Skeletal muscle cell (primary cell): ENCODE results near the gene PRRT3.
A peak's percentile ranks its signal among the peaks of the same experiment; 100 is the strongest.

Experiments
- DNase-seq: peaks from one replicate; pipeline ENCODE4 v3.0.0-alpha.2; 2010; ENCODE audit warnings: low read depth
- H3K4me3 ChIP-seq: 2 replicates; pipeline ENCODE4 v1.5.1; 2011; ENCODE audit warnings: low read depth, mild to moderate bottlenecking, control low read depth, low read length, moderate library complexity

PRRT3 gene

GRCh38 chr3:9951962-9952805 is at the start of gene PRRT3:
Gene PRRT3 (minus strand): TSS chr3:9952408. CDS start chr3:9950115, 2,293 bp downstream.
- peak within 1 kb of the TSS; percentile 58 for H3K4me3 ChIP-seq
- DNase-seq = no peak

GRCh38 chr3:10000686-10001085 is 48.5 kb upstream of the PRRT3 start:
- no peak overlapping the region for H3K4me3 ChIP-seq
- DNase-seq = no peak

GRCh38 chr3:9994086-9994844 is 42.1 kb upstream of the PRRT3 start:
- DNase-seq = peak; percentile 75
- H3K4me3 ChIP-seq = no peak overlapping the region

- DNase-seq = no peak
- H3K4me3 ChIP-seq = peak overlapping the region; percentile 93
Observed at GRCh38 chr3:9986230-9986725, 34.1 kb upstream of the PRRT3 start.

- no peak for DNase-seq
Observed at GRCh38 chr3:9980251-9980650, 28.0 kb upstream of the PRRT3 start.

GRCh38 chr3:9978710-9979305 is 26.6 kb upstream of the PRRT3 start:
- DNase-seq = no peak
- H3K4me3 ChIP-seq = no peak overlapping the region

More at GRCh38 chr3:9980251-9980650, 28.0 kb upstream of the PRRT3 start:
- no peak overlapping the region for H3K4me3 ChIP-seq

GRCh38 chr3:9976721-9977709 is 24.8 kb upstream of the PRRT3 start:
- DNase-seq = peak; percentile 96
- no peak overlapping the region for H3K4me3 ChIP-seq

GRCh38 chr3:9970020-9970652 is 17.9 kb upstream of the PRRT3 start:
- DNase-seq = no peak
- no peak overlapping the region for H3K4me3 ChIP-seq

GRCh38 chr3:9969632-9970019 is 17.4 kb upstream of the PRRT3 start:
- no peak for DNase-seq
- H3K4me3 ChIP-seq = no peak overlapping the region

GRCh38 chr3:9966841-9967240 is 14.6 kb upstream of the PRRT3 start:
- DNase-seq = no peak
- no peak overlapping the region for H3K4me3 ChIP-seq

GRCh38 chr3:9965200-9965875 is 13.1 kb upstream of the PRRT3 start:
- DNase-seq = no peak
- no peak overlapping the region for H3K4me3 ChIP-seq

- H3K4me3 ChIP-seq = no peak overlapping the region
- no peak for DNase-seq
Observed at GRCh38 chr3:9957214-9957613, 5.0 kb upstream of the PRRT3 start.

- H3K4me3 ChIP-seq = no peak overlapping the region
- no peak for DNase-seq
Observed at GRCh38 chr3:9955611-9956352, 3.6 kb upstream of the PRRT3 start.

GRCh38 chr3:9955067-9955502 is 2.9 kb upstream of the PRRT3 start:
- H3K4me3 ChIP-seq = no peak overlapping the region
- no peak for DNase-seq

GRCh38 chr3:9951598-9951961 is 628 bp downstream of the PRRT3 start:
- H3K4me3 ChIP-seq = peak overlapping the region; percentile 58
- DNase-seq = no peak

- DNase-seq = no peak
- no peak overlapping the region for H3K4me3 ChIP-seq
Observed at GRCh38 chr3:9951126-9951525, 1.1 kb downstream of the PRRT3 start.

- no peak for DNase-seq
Observed at GRCh38 chr3:9949626-9950025, 2.6 kb downstream of the PRRT3 start.

More at GRCh38 chr3:9949626-9950025, 2.6 kb downstream of the PRRT3 start:
- no peak overlapping the region for H3K4me3 ChIP-seq
